ENCODE data around the gene TMEM37. TPM values are rescaled to one million over a fixed set of nuclear protein-coding genes. Genes with fewer than 3 reads are reported as not detected.

TMEM37 gene
- total RNA-seq, 2 donors from 2014 or later = 12.0 to 16.2 TPM

- Histone ChIP-seq H3K27ac (ENCODE audit: low read depth, low read length) (no peak overlapping the region), H3K9ac (ENCODE audit: extremely low read depth, low read length, poor library complexity, severe bottlenecking) (no peak overlapping the region), H3K4me1 (ENCODE audit: control insufficient read depth, insufficient read depth, low read length) (no peaks in the 10 kb centered on the region), H3K27me3 (ENCODE audit: control insufficient read depth, insufficient read depth, low read length, poor library complexity, severe bottlenecking) (no peaks in the 10 kb centered on the region), H3K36me3 (ENCODE audit: control insufficient read depth, insufficient read depth, low read length) (no peaks in the 10 kb centered on the region), H3K9me3 (ENCODE audit: control insufficient read depth, low read length) (no peaks in the 10 kb centered on the region), H3K4me3 (ENCODE audit: low read length) (no peak overlapping the region)
- no peaks in the 10 kb centered on the region for H3K36me3 Mint-ChIP-seq (ENCODE audit: low read depth)
- no peak overlapping the region for H3K4me3 Mint-ChIP-seq
- TF ChIP-seq CTCF (conservative IDR thresholded peaks at IDR 0.05) = no peak
- no peak overlapping the region for H3K27ac Mint-ChIP-seq
- H3K27me3 Mint-ChIP-seq (ENCODE audit: insufficient read depth) = peaks cover 2% of the 10 kb centered on the region
- H3K4me1 Mint-ChIP-seq = no peaks in the 10 kb centered on the region
- WGBS, 2 experiments (ENCODE audit: insufficient coverage in 1 of 2, insufficient read length in 1 of 2) = 92 to 100% methylated on average over 1 to 5 of the region's 5 CpGs
- H3K9me3 Mint-ChIP-seq = no peaks in the 10 kb centered on the region
- DNase-seq = no peak
Observed at GRCh38 chr2:119461811-119462210, 30.2 kb downstream of the TMEM37 start.

- Histone ChIP-seq H3K4me1 (ENCODE audit: control insufficient read depth, insufficient read depth, low read length) (no peaks in the 10 kb centered on the region), H3K4me3 (ENCODE audit: low read length) (no peak overlapping the region), H3K27me3 (ENCODE audit: control insufficient read depth, insufficient read depth, low read length, poor library complexity, severe bottlenecking) (no peaks in the 10 kb centered on the region), H3K27ac (ENCODE audit: low read depth, low read length) (no peak overlapping the region), H3K9me3 (ENCODE audit: control insufficient read depth, low read length) (no peaks in the 10 kb centered on the region), H3K9ac (ENCODE audit: extremely low read depth, low read length, poor library complexity, severe bottlenecking) (no peak overlapping the region), H3K36me3 (ENCODE audit: control insufficient read depth, insufficient read depth, low read length) (no peaks in the 10 kb centered on the region)
- Mint-ChIP-seq H3K4me1 (no peaks in the 10 kb centered on the region), H3K4me3 (no peak overlapping the region), H3K9me3 (no peaks in the 10 kb centered on the region), H3K36me3 (ENCODE audit: low read depth) (no peaks in the 10 kb centered on the region), H3K27ac (no peak overlapping the region), H3K27me3 (ENCODE audit: insufficient read depth) (peaks cover 2% of the 10 kb centered on the region)
- no peak for TF ChIP-seq CTCF (conservative IDR thresholded peaks at IDR 0.05)
- WGBS, 2 experiments (ENCODE audit: insufficient coverage in 1 of 2, insufficient read length in 1 of 2) = 91 to 100% methylated on average over 2 to 7 of the region's 7 CpGs
- no peak for DNase-seq
Observed at GRCh38 chr2:119462574-119462973, 30.9 kb downstream of the TMEM37 start.

- Histone ChIP-seq H3K4me3 (ENCODE audit: low read length) (no peak overlapping the region), H3K27ac (ENCODE audit: low read depth, low read length) (no peak overlapping the region), H3K9me3 (ENCODE audit: control insufficient read depth, low read length) (no peaks in the 10 kb centered on the region), H3K36me3 (ENCODE audit: control insufficient read depth, insufficient read depth, low read length) (no peaks in the 10 kb centered on the region), H3K27me3 (ENCODE audit: control insufficient read depth, insufficient read depth, low read length, poor library complexity, severe bottlenecking) (no peaks in the 10 kb centered on the region), H3K9ac (ENCODE audit: extremely low read depth, low read length, poor library complexity, severe bottlenecking) (no peak overlapping the region), H3K4me1 (ENCODE audit: control insufficient read depth, insufficient read depth, low read length) (no peaks in the 10 kb centered on the region)
- WGBS, 2 experiments (ENCODE audit: insufficient coverage in 1 of 2, insufficient read length in 1 of 2) = 81 to 100% methylated on average over 1 to 3 of the region's 4 CpGs
- Mint-ChIP-seq H3K4me3 (no peak overlapping the region), H3K27ac (no peak overlapping the region), H3K27me3 (ENCODE audit: insufficient read depth) (peaks cover 2% of the 10 kb centered on the region), H3K36me3 (ENCODE audit: low read depth) (no peaks in the 10 kb centered on the region), H3K4me1 (no peaks in the 10 kb centered on the region), H3K9me3 (no peaks in the 10 kb centered on the region)
- no peak for DNase-seq
- no peak for TF ChIP-seq CTCF (conservative IDR thresholded peaks at IDR 0.05)
Observed at GRCh38 chr2:119463136-119463535, 31.5 kb downstream of the TMEM37 start.

Data from endodermal cell (in vitro differentiated cells).